Activated T-helper 2 cell treated with anti-CD3 and anti-CD28 coated beads, Interferon-gamma antibody, Interleukin-2, Interleukin-4, amounts not matched to agents 10 μg/mL and 5 μg/mL and 100 μg/mL, durations not matched to agents 14 hours and 24 hours and 36 hours (primary cell): Measurements from ENCODE around the gene PLEKHJ1. TPM values are rescaled to one million over a fixed set of nuclear protein-coding genes. Genes with fewer than 3 reads are reported as not detected.

Experiments
- DNase-seq: peaks from one replicate; pipeline ENCODE4 v3.0.0; 2021; ENCODE audit warnings: low spot score
- H3K27ac Mint-ChIP-seq: one replicate; pipeline ENCODE4 v1.8.0; 2021; ENCODE audit warnings: mixed read lengths
- H3K27me3 Mint-ChIP-seq: one replicate; pipeline ENCODE4 v1.8.0; 2021; ENCODE audit warnings: low read depth, mixed read lengths
- H3K36me3 Mint-ChIP-seq: one replicate; pipeline ENCODE4 v1.8.0; 2021; ENCODE audit warnings: low read depth, mixed read lengths
- H3K4me1 Mint-ChIP-seq: one replicate; pipeline ENCODE4 v1.8.0; 2021; ENCODE audit warnings: low read depth, mixed read lengths
- H3K4me3 Mint-ChIP-seq: one replicate; pipeline ENCODE4 v1.8.0; 2021; ENCODE audit warnings: low read depth, mild to moderate bottlenecking, moderate library complexity, mixed read lengths
- H3K9me3 Mint-ChIP-seq: one replicate; pipeline ENCODE4 v1.8.0; 2021; ENCODE audit warnings: mixed read lengths
- intact Hi-C: fragments of 100-400 bp; cut with micrococcal nuclease; formaldehyde crosslinking; loops from one replicate; pipeline ENCODE4 v1.15.1; 2023
- total RNA-seq: library from RNA; stranded (reverse); gene quantifications from 2 replicates; pipeline ENCODE4 v1.2.3, GENCODE V29; 2022

The PLEKHJ1 gene
- total RNA-seq, 1 donor from 2014 or later = 77.2 TPM

DNA sequence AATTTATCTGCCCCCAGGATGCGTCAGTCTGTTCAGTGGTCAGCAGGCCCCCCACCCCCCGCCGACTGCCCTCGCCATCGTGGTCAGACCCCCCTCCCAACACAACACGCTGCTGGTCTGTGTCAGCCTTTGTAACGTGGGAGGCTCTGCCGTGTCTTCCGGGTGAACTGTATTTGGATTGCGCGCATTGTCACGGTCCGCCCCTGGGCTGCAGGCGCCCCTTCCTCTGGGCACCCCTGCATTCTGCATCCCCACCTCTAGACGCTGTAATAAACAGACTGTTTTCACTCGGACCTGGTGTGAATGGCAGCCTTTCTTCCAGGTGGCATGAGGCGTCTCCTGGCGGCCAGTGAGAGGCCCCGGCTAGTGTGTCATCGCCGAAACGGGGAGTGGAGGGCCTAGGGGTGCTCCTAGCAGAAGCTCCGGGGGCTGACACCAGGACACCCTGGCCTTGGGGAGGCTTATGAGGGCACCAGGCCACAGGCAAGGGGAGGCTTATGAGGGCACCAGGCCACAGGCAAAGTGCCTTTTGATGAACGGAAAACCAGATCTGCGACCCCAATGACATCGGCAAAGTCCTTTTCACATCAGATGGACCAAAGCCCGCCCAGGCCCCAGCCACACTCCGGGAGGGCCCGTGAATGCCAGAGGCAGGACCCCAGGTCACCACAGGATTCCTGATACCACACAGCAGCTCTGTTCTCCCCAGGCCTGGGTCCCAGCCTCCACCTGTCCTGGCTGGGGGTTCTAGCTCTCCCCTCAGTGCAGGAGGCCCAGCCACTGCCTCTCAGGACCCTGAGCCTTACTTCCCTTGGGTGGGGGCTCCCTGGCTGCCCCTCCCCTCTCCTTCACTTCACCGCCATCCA is 3.6 kb downstream of the PLEKHJ1 start:
- intact Hi-C loops = no loop called here

DNA sequence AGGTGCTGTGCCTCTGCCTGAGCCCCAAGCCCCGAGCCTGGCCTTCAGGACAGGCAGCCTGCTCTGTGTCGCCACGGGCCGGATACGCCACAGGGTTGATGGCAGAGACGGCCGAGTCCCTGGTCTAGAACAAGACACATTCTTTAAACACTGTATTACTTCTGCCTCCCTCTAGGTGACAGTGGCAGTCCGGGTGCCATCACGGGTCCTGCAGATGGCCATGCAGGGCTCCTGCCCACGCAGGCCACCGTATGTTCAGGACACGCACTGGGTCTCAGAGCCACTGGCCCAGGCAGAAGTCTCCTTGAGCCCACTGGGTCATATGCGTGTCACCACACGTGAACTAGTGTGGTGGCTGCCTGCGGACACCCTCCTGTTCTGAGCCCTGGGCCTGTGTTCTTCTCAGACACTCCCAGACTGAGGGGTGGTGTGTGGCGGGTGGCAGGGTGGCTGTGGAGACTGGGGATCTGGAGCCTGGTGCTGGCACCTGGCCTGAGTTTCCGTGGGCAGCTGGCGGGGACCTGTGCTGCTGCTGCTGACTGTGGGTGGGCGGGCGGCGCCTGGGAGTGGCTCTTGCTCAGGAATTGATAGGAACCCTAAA is 4.4 kb downstream of the PLEKHJ1 start:
- H3K27ac Mint-ChIP-seq = no peak overlapping the region
- DNase-seq = no peak
- H3K9me3 Mint-ChIP-seq = no peaks in the 10 kb centered on the region
- intact Hi-C loops = no loop called here
- no peaks in the 10 kb centered on the region for H3K27me3 Mint-ChIP-seq
- no peak overlapping the region for H3K4me3 Mint-ChIP-seq
- peaks cover 9% of the 10 kb centered on the region for H3K4me1 Mint-ChIP-seq
- H3K36me3 Mint-ChIP-seq = peaks cover 38% of the 10 kb centered on the region

More for the DNA sequence above, 3.6 kb downstream of the PLEKHJ1 start:
- Mint-ChIP-seq H3K9me3 (no peaks in the 10 kb centered on the region), H3K36me3 (peaks cover 40% of the 10 kb centered on the region), H3K4me3 (peak overlapping the region; percentile 2), H3K27ac (no peak overlapping the region), H3K27me3 (no peaks in the 10 kb centered on the region), H3K4me1 (peaks cover 10% of the 10 kb centered on the region)
- no peak for DNase-seq

DNA sequence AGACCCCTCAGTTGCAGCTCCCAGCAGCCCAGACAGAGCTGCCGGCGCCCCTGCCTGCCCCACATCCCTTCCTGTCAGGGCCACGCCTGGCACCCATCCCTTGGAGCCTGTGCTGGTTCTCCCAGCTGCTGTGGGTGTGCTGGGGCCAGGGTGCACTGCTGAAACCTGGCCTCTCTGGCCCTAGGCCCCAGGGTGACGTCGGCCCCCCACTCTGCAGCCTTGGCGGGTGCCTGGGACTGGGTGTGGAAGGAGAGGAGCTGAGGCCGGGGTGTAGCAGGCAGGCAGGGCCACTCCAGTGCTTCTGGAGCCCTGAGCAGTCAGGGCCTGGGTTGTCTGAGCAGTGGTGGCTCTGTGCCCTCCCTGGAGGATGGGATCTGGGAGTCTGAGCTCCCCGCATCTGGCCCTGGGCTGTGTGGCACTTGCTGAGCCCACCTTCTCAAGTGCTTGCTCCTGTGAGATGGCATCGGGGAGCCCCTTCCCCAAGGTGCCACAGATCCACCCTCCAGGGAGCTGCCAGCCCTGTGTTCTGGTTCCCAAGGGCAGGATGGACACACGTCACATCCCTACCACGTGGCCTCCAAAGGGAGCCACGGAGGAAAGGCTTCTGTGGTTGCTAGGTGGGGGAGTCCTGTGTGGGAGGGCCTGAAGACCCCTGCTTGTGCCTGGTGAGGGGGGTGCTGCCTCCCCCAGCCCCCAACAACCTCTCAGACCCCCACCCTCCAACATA is 5.2 kb downstream of the PLEKHJ1 start:
- Mint-ChIP-seq H3K36me3 (peaks cover 37% of the 10 kb centered on the region), H3K27ac (no peak overlapping the region), H3K9me3 (no peaks in the 10 kb centered on the region), H3K27me3 (no peaks in the 10 kb centered on the region), H3K4me3 (no peak overlapping the region), H3K4me1 (peaks cover 7% of the 10 kb centered on the region)
- intact Hi-C loops = no loop called here
- DNase-seq = no peak

DNA sequence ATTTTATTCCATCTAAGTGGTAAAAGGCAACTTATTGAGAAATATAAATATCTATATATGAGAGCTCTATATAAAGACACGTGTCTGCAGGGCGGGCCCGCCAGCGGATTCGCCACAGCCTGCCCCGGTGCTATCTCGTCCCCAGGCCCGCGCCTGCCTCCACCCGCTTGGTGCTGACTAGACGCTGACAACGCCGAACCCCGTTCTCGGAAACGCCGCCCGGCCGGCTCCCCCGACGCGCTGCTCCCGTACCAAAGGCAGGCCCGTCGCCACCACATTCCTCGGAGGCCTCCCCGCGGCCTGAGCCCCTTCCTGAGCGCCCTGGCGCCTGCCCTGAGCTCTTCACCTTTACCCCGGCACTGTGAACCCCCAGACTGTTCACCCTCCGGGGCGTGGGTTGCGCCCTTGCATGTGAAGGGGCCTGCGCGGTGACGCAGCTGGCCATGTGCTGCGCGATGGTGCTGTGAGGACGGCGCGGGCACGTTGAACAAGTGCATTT is 6.0 kb downstream of the PLEKHJ1 start:
- Mint-ChIP-seq H3K36me3 (peaks cover 42% of the 10 kb centered on the region), H3K27ac (no peak overlapping the region), H3K4me1 (peaks cover 5% of the 10 kb centered on the region), H3K4me3 (no peak overlapping the region), H3K9me3 (no peaks in the 10 kb centered on the region), H3K27me3 (no peaks in the 10 kb centered on the region)
- DNase-seq = no peak
- intact Hi-C loops = no loop called here

DNA sequence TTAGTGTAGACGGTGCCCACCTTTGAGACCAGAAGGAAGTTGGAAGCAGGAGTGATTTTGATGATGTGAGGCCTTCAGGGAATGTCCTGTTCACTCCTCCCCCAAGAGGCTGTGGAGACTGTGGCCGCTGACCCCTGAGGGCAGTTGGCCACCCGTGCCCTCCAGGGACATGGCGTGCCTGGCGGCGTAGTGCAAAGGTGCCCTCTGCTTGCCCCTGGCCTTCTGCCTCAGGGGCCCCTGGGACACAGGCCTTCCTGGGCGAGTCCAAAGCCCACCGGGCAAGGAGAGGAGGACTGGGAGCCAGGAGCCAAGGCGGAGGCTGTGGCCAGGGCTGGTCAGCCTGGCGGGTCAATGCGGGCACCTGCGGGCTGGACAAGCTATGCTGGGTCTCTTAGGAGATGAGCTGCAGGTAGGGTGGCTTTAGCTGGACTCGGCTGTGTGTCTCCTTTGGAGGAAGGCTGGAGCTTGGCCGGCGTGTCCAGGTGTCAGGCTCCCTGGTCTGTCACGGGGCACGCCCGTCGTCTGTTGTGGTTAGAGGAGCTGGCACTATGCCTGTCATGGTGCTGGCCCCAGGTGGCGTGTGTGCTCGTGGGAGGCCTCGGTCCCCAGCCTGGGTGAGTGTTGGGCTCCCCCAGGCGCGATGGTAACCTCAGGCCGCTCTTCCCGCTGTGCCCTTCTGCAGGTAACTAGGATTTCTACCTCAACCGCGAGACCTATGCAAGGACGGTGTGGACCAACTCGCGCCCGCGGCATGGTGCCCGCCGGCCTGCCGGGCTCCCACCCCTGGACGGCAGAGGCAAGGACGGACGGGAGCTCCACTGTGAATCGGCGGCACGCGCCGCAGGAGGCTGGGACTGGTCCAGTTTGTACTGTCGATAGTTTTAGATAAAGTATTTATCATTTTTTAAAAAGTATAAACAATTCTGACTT is 6.8 kb downstream of the PLEKHJ1 start:
- H3K27me3 Mint-ChIP-seq = no peaks in the 10 kb centered on the region
- no peak overlapping the region for H3K4me3 Mint-ChIP-seq
- H3K27ac Mint-ChIP-seq = no peak overlapping the region
- H3K36me3 Mint-ChIP-seq = peaks cover 44% of the 10 kb centered on the region
- DNase-seq = no peak
- H3K4me1 Mint-ChIP-seq = peaks cover 4% of the 10 kb centered on the region
- intact Hi-C loops = no loop called here
- no peaks in the 10 kb centered on the region for H3K9me3 Mint-ChIP-seq

DNA sequence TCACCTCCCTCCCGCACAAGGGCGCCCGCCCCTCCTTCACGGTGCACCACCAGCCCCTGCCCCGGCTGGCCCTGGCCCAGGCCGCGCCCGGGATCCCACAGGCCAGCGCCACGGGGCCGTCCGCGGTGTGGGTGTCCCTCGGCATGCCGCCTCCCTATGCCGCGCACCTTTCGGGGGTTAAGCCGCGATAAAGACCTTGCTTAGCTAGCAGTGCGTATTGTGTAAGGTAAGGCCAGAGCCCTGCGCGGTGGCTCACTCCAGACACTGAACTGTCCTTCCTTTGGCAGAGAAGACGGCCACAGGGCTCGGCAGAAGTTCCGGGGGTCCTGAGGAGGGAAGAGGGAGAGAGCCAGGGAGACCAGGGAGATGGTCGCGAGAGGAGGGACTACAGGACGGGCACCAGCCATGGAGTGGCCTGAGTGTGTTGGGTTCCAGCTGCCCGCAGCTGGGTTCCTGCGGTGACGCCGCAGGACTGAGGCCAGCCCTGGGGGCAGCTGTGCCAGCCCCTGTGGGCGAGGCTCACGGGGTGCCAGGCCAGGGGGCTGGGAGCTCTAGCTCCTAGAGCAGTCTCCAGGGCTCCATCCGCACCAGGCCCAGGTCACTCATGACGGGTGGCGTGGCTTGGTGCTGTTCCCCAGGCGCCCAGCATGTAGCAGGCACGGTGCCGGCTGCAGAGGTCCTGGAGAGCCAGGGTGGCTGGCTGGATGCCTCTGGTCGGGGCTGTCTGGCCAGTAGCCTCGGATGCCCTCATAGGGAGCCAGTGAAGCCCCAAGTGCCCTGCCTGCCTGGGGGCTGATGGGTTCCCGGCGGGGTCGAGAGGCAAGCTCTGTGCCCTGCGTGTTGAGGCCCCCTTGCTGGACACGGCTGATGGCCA is 7.7 kb downstream of the PLEKHJ1 start:
- no peaks in the 10 kb centered on the region for H3K4me1 Mint-ChIP-seq
- H3K4me3 Mint-ChIP-seq = no peak overlapping the region
- DNase-seq = no peak
- no peak overlapping the region for H3K27ac Mint-ChIP-seq
- no peaks in the 10 kb centered on the region for H3K9me3 Mint-ChIP-seq
- intact Hi-C loops = no loop called here
- H3K27me3 Mint-ChIP-seq = no peaks in the 10 kb centered on the region
- peaks cover 47% of the 10 kb centered on the region for H3K36me3 Mint-ChIP-seq

DNA sequence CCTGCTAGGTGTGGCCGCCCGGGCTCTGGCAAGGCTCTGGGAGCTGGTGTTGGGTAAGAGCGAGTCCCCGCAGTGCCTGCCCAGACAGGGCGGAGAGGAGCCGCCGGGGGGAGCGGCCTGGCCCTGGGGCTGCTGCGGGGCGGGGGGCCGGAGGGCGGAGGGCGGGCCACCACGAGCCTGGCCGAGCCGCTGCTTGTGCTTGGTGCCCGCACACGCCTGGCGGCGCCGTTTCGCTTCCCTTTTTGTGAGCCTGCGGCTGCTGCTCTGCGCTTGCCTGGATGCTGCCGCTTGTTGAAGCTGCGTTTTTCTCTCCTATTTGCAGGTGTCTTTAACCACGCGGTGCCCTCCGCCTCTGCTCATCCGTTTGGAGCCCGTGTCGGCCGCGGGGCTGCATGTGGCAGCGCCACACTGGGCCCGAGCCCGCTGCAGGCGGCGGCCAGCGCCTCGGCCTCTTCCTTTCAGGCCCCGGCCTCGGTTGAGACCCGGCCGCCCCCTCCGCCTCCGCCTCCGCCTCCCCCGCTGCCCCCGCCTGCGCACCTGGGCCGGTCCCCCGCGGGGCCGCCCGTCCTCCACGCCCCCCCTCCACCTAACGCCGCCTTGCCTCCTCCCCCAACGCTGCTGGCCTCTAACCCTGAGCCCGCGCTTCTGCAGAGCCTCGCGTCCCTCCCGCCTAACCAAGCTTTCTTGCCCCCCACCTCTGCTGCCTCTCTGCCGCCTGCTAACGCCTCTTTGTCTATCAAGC is 8.5 kb downstream of the PLEKHJ1 start:
- Mint-ChIP-seq H3K4me1 (no peaks in the 10 kb centered on the region), H3K4me3 (no peak overlapping the region), H3K36me3 (peaks cover 44% of the 10 kb centered on the region), H3K9me3 (no peaks in the 10 kb centered on the region), H3K27ac (no peak overlapping the region), H3K27me3 (no peaks in the 10 kb centered on the region)
- intact Hi-C loops = no loop called here
- DNase-seq = no peak

DNA sequence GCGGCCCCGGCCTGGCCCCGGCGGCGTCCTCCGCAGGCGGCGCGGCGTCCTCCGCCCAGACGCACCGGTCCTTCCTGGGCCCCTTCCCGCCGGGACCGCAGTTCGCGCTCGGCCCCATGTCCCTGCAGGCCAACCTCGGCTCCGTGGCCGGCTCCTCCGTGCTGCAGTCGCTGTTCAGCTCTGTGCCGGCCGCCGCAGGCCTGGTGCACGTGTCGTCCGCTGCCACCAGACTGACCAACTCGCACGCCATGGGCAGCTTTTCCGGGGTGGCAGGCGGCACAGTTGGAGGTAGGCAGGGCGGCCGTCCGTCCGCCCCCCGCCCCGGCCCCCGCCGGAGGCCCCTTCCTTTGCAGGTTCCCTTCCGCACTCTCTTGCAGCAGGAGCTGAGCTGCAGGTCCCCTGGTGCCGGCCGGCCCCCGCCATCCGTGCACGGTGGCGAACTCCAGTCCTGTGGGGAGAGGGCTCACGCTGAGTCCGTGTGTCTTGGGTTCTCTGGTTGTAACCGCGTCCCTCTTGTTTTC is 9.2 kb downstream of the PLEKHJ1 start:
- Mint-ChIP-seq H3K4me3 (no peak overlapping the region), H3K27me3 (no peaks in the 10 kb centered on the region), H3K36me3 (peaks cover 40% of the 10 kb centered on the region), H3K4me1 (no peaks in the 10 kb centered on the region), H3K27ac (no peak overlapping the region), H3K9me3 (no peaks in the 10 kb centered on the region)
- intact Hi-C loops = no loop called here
- DNase-seq = no peak

DNA sequence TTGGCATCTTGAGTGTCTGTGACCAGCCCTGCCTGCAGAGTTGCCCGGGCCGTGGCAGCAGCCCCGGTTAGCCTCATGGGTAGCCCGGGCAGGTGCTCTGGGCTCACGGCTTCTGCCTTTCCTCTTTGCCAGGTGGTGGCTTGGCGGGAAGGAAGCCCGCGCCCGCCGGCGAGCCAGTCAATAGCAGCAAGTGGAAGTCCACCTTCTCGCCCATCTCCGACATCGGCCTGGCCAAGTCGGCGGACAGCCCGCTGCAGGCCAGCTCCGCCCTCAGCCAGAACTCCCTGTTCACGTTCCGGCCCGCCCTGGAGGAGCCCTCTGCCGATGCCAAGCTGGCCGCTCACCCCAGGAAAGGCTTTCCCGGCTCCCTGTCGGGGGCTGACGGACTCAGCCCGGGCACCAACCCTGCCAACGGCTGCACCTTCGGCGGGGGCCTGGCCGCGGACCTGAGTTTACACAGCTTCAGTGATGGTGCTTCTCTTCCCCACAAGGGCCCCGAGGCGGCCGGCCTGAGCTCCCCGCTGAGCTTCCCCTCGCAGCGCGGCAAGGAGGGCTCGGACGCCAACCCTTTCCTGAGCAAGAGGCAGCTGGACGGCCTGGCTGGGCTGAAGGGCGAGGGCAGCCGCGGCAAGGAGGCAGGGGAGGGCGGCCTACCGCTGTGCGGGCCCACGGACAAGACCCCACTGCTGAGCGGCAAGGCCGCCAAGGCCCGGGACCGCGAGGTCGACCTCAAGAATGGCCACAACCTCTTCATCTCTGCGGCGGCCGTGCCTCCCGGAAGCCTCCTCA is 9.9 kb downstream of the PLEKHJ1 start:
- Mint-ChIP-seq H3K27me3 (no peaks in the 10 kb centered on the region), H3K4me3 (no peak overlapping the region), H3K36me3 (peaks cover 42% of the 10 kb centered on the region), H3K27ac (no peak overlapping the region), H3K4me1 (no peaks in the 10 kb centered on the region), H3K9me3 (no peaks in the 10 kb centered on the region)
- intact Hi-C loops = no loop called here
- DNase-seq = no peak

DNA sequence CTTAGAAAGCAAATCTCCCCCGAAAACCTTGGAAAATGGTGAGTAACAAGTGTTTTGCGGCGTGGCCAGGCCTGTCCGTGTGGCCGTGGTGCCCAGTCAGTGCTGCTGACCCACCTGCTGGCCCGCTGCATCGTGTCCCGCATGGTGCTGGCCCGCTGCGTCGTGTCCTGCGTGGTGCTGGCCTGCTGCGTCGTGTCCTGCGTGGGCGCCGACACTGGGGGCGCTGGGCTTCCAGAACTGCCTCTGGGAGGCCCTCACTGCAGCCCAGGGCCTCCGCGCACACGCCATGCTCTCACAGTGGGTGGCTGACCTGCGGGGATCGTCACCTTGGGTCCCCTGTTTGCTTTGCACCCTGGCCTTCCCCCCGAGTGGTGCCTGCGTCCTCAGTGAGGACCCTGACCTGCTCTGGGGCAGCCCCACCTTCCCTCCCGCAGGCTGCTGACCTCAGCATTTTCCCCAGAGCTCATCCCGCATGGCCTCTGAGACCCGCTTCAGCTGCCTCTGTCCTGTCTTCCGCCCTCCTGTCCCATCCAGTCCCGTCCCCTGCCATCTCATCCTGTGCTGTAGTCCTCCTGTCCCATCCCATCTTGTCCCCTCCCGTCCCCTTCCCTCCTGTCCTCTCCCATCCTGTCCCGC is 10.6 kb downstream of the PLEKHJ1 start:
- Mint-ChIP-seq H3K4me1 (no peaks in the 10 kb centered on the region), H3K27ac (no peak overlapping the region), H3K36me3 (peaks cover 46% of the 10 kb centered on the region), H3K9me3 (no peaks in the 10 kb centered on the region), H3K4me3 (no peak overlapping the region), H3K27me3 (no peaks in the 10 kb centered on the region)
- intact Hi-C loops = no loop called here
- DNase-seq = no peak
